ENCODE measurements around the gene SHKBP1. TPM values are rescaled to one million over a fixed set of nuclear protein-coding genes. Genes with fewer than 3 reads are reported as not detected.

SHKBP1 gene
- total and polyA plus RNA-seq, 9 of the 15 experiments (the other 6 are each of a cell fraction or from before 2014, with no cell fraction given) = 1.2 to 58.1 (median 22.3) TPM

GRCh38 chr19:40578442-40578908 is 1.8 kb downstream of the SHKBP1 start (continued):
- TF ChIP-seq, protein P1, sequence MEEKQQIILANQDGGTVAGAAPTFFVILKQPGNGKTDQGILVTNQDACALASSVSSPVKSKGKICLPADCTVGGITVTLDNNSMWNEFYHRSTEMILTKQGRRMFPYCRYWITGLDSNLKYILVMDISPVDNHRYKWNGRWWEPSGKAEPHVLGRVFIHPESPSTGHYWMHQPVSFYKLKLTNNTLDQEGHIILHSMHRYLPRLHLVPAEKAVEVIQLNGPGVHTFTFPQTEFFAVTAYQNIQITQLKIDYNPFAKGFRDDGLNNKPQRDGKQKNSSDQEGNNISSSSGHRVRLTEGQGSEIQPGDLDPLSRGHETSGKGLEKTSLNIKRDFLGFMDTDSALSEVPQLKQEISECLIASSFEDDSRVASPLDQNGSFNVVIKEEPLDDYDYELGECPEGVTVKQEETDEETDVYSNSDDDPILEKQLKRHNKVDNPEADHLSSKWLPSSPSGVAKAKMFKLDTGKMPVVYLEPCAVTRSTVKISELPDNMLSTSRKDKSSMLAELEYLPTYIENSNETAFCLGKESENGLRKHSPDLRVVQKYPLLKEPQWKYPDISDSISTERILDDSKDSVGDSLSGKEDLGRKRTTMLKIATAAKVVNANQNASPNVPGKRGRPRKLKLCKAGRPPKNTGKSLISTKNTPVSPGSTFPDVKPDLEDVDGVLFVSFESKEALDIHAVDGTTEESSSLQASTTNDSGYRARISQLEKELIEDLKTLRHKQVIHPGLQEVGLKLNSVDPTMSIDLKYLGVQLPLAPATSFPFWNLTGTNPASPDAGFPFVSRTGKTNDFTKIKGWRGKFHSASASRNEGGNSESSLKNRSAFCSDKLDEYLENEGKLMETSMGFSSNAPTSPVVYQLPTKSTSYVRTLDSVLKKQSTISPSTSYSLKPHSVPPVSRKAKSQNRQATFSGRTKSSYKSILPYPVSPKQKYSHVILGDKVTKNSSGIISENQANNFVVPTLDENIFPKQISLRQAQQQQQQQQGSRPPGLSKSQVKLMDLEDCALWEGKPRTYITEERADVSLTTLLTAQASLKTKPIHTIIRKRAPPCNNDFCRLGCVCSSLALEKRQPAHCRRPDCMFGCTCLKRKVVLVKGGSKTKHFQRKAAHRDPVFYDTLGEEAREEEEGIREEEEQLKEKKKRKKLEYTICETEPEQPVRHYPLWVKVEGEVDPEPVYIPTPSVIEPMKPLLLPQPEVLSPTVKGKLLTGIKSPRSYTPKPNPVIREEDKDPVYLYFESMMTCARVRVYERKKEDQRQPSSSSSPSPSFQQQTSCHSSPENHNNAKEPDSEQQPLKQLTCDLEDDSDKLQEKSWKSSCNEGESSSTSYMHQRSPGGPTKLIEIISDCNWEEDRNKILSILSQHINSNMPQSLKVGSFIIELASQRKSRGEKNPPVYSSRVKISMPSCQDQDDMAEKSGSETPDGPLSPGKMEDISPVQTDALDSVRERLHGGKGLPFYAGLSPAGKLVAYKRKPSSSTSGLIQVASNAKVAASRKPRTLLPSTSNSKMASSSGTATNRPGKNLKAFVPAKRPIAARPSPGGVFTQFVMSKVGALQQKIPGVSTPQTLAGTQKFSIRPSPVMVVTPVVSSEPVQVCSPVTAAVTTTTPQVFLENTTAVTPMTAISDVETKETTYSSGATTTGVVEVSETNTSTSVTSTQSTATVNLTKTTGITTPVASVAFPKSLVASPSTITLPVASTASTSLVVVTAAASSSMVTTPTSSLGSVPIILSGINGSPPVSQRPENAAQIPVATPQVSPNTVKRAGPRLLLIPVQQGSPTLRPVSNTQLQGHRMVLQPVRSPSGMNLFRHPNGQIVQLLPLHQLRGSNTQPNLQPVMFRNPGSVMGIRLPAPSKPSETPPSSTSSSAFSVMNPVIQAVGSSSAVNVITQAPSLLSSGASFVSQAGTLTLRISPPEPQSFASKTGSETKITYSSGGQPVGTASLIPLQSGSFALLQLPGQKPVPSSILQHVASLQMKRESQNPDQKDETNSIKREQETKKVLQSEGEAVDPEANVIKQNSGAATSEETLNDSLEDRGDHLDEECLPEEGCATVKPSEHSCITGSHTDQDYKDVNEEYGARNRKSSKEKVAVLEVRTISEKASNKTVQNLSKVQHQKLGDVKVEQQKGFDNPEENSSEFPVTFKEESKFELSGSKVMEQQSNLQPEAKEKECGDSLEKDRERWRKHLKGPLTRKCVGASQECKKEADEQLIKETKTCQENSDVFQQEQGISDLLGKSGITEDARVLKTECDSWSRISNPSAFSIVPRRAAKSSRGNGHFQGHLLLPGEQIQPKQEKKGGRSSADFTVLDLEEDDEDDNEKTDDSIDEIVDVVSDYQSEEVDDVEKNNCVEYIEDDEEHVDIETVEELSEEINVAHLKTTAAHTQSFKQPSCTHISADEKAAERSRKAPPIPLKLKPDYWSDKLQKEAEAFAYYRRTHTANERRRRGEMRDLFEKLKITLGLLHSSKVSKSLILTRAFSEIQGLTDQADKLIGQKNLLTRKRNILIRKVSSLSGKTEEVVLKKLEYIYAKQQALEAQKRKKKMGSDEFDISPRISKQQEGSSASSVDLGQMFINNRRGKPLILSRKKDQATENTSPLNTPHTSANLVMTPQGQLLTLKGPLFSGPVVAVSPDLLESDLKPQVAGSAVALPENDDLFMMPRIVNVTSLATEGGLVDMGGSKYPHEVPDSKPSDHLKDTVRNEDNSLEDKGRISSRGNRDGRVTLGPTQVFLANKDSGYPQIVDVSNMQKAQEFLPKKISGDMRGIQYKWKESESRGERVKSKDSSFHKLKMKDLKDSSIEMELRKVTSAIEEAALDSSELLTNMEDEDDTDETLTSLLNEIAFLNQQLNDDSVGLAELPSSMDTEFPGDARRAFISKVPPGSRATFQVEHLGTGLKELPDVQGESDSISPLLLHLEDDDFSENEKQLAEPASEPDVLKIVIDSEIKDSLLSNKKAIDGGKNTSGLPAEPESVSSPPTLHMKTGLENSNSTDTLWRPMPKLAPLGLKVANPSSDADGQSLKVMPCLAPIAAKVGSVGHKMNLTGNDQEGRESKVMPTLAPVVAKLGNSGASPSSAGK (IDR thresholded peaks at IDR 0.05) = no peak
- no peak for TF ChIP-seq MCM3 (IDR thresholded peaks at IDR 0.05)
- TF ChIP-seq NR1H2 (CRISPR knock-in tag; IDR thresholded peaks at IDR 0.05) = no peak
- peak; percentile 32 to 55; a peak in 3 of 4 replicates for TF ChIP-seq NRF1 (conservative IDR thresholded peaks at IDR 0.05 in 1 of 2, IDR thresholded peaks at IDR 0.05 in 1 of 2)
- no peak for TF ChIP-seq ZNF57 (CRISPR knock-in tag; IDR thresholded peaks at IDR 0.05)
- TF ChIP-seq E2F3 (CRISPR knock-in tag; IDR thresholded peaks at IDR 0.05) = peak; percentile 36; the same call in 1 of the 2 replicates
- TF ChIP-seq ETS2 (tag; IDR thresholded peaks at IDR 0.05; ENCODE audit: borderline replicate concordance, poor library complexity, severe bottlenecking) = no peak
- no peak for TF ChIP-seq E2F5 (CRISPR knock-in tag; IDR thresholded peaks at IDR 0.05)
- TF ChIP-seq TAL1 (IDR thresholded peaks at IDR 0.05) = no peak
- TF ChIP-seq, protein P2, sequence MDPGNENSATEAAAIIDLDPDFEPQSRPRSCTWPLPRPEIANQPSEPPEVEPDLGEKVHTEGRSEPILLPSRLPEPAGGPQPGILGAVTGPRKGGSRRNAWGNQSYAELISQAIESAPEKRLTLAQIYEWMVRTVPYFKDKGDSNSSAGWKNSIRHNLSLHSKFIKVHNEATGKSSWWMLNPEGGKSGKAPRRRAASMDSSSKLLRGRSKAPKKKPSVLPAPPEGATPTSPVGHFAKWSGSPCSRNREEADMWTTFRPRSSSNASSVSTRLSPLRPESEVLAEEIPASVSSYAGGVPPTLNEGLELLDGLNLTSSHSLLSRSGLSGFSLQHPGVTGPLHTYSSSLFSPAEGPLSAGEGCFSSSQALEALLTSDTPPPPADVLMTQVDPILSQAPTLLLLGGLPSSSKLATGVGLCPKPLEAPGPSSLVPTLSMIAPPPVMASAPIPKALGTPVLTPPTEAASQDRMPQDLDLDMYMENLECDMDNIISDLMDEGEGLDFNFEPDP (CRISPR knock-in tag; IDR thresholded peaks at IDR 0.05) = no peak
- TF ChIP-seq, protein P3, sequence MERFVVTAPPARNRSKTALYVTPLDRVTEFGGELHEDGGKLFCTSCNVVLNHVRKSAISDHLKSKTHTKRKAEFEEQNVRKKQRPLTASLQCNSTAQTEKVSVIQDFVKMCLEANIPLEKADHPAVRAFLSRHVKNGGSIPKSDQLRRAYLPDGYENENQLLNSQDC (CRISPR knock-in tag; IDR thresholded peaks at IDR 0.05) = no peak
- no peak for TF ChIP-seq ZNF174 (CRISPR knock-in tag; IDR thresholded peaks at IDR 0.05)
- no peak for TF ChIP-seq SIRT6 (IDR thresholded peaks at IDR 0.05; ENCODE audit: low read depth, low read length)
- no peak for TF ChIP-seq HNRNPLL (IDR thresholded peaks at IDR 0.05; ENCODE audit: low read depth, low read length, poor library complexity, severe bottlenecking)

Measured in K562 (cell line).